ENCODE results near the gene IRF4. TPM values are rescaled to one million over a fixed set of nuclear protein-coding genes. Genes with fewer than 3 reads are reported as not detected.

The IRF4 gene
- total RNA-seq, 1 donor: 41.3 TPM

GRCh38 chr6:437037-437392, 45.5 kb downstream of the IRF4 start:
- Histone ChIP-seq H3K4me1 (ENCODE audit: insufficient read depth, low read length) (peaks cover 15% of the 10 kb centered on the region), H3K9me3 (ENCODE audit: low read depth, low read length) (no peaks in the 10 kb centered on the region), H3K27me3 (ENCODE audit: insufficient read depth, low read length) (no peaks in the 10 kb centered on the region), H3K4me3 (ENCODE audit: low read length) (no peak overlapping the region)

DNA sequence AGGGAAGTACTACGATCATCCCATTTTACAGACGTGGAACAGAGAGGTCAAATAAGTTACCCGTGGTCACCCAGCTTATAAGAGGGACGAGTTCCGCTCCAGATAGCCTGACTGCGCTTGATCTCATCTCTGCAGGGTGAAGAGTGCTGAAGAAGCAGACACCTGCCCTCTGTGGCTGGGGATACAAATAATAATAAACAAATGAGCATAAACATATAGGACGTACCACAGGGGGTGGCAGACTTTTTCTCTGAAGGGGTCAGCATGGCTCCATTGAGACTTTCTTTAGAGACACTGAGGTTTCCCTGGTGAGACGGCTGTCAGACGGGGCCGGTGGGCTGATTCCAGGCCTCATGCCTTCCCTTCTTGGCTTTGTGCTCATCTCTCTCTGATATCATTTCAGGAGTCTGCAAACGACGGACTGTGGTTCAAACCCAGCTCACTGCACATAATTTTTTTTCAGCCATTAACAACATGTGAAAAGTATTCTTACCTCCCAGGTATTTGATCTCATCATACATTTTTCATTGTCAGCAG, 47.1 kb downstream of the IRF4 start:
- Histone ChIP-seq H3K4me3 (ENCODE audit: low read length) (no peak overlapping the region), H3K9me3 (ENCODE audit: low read depth, low read length) (no peaks in the 10 kb centered on the region), H3K27me3 (ENCODE audit: insufficient read depth, low read length) (no peaks in the 10 kb centered on the region), H3K4me1 (ENCODE audit: insufficient read depth, low read length) (peaks cover 13% of the 10 kb centered on the region)

DNA sequence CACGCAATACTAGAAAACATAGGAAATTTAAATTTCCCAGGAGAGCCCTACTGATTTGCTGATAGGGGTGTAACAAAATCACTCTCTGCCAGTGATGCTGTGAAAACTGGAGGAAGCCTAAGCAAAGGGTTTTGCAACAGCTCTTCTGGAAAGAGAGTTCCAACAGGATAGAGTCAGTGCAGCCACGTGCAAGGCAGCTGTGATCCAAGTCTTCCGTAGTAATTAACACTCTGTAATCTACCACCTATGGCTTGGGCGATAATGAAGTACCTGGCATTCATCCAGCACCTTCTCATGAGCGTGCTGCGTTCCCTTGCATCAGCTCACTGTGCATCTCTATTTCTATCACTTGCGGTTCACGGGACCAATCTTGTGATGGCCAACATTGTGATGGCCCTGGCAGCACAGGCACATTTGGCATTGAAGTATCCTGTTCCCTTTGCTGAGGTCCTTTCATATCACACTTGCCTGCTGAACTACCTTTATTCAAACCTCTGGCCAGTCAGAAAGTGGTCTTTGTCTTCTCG, 48.2 kb downstream of the IRF4 start:
- H3K4me3 ChIP-seq (ENCODE audit: low read length): no peak overlapping the region
- H3K4me1 ChIP-seq (ENCODE audit: insufficient read depth, low read length): peaks cover 10% of the 10 kb centered on the region
- H3K27me3 ChIP-seq (ENCODE audit: insufficient read depth, low read length): no peaks in the 10 kb centered on the region
- H3K9me3 ChIP-seq (ENCODE audit: low read depth, low read length): no peaks in the 10 kb centered on the region

- H3K4me3 ChIP-seq (ENCODE audit: low read length): no peak overlapping the region
- no peaks in the 10 kb centered on the region for H3K27me3 ChIP-seq (ENCODE audit: insufficient read depth, low read length)
- H3K4me1 ChIP-seq (ENCODE audit: insufficient read depth, low read length): peaks cover 18% of the 10 kb centered on the region
- H3K9me3 ChIP-seq (ENCODE audit: low read depth, low read length): no peaks in the 10 kb centered on the region
These were observed 49.8 kb downstream of the IRF4 start for GRCh38 chr6:441126-441920.

DNA sequence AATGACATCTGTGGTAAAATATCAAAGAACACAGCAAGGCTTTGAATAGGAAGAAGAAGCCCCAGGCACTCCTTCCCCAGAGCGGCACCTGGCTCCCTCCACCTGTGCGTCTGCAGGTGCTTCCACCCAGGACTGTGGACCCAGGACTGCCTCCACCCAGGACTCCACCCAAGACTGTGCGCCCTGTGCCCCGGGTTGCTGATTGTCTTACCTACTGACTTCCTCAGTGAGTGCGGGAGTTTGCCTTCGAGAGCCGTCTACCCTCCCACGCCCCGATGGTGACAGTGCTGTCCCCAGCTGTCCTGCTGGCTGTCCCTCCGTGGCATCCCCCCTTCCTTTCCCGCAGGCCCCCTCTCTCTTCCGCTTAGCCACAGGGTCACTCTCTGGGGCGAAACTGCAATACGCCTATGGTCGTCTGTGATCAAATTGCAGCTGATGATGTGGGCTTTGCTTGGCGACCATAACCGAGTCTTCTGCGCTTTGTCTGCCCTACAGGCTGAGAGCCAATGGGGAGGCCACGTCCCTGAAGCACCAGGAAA, 52.1 kb downstream of the IRF4 start:
- Histone ChIP-seq H3K4me3 (ENCODE audit: low read length) (no peak overlapping the region), H3K4me1 (ENCODE audit: insufficient read depth, low read length) (peaks cover 36% of the 10 kb centered on the region), H3K9me3 (ENCODE audit: low read depth, low read length) (no peaks in the 10 kb centered on the region), H3K27me3 (ENCODE audit: insufficient read depth, low read length) (no peaks in the 10 kb centered on the region)

- Histone ChIP-seq H3K9me3 (ENCODE audit: low read depth, low read length) (no peaks in the 10 kb centered on the region), H3K4me1 (ENCODE audit: insufficient read depth, low read length) (peaks cover 36% of the 10 kb centered on the region), H3K4me3 (ENCODE audit: low read length) (no peak overlapping the region), H3K27me3 (ENCODE audit: insufficient read depth, low read length) (no peaks in the 10 kb centered on the region)
These were observed 53.2 kb downstream of the IRF4 start for GRCh38 chr6:444653-445275.

DNA sequence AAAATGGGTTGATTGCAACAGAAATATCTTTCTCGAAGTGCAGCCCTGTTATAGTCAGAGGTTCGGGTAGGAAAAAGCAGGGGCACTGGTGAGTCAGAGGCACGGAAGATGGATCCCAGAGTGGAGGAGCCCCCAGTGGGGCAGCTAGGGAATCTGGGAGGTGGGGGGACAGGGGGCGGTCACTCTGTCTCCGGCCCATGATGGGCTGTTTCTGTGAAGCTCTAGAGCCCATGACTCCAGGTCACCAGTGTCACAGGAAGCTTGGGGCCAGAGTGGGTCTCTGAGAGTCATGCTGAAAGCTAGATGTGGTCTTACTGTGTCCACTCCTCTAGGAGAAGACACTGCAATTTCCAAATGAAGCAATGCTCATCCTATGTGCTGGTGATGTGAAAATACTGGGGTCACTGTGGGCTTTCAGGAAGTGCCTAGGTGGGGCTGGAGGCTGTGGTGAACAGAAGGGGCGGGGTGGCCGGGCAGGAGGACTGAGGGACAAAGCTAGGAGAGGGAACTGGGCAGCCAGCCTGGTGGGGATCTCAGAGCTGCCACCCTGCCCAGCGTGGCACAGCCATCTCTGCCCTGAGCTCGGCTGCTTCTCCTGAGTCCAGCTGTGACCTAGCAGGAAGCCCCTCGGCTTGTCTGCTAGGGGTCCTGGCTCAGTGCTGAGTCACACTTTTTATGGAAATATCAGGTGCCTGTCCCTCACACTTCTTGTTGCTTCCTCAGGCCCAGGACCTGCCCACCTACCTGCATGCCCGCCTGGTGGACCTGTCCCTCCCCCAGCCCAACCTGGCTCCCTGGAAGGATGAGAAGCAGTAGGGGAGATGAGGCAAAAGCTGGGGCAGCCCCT, 54.2 kb downstream of the IRF4 start:
- H3K4me1 ChIP-seq (ENCODE audit: insufficient read depth, low read length): peaks cover 36% of the 10 kb centered on the region
- H3K27me3 ChIP-seq (ENCODE audit: insufficient read depth, low read length): no peaks in the 10 kb centered on the region
- no peak overlapping the region for H3K4me3 ChIP-seq (ENCODE audit: low read length)
- no peaks in the 10 kb centered on the region for H3K9me3 ChIP-seq (ENCODE audit: low read depth, low read length)

GRCh38 chr6:446418-447366, 55.1 kb downstream of the IRF4 start:
- H3K4me3 ChIP-seq (ENCODE audit: low read length): no peak overlapping the region

GRCh38 chr6:447381-448165, 56.0 kb downstream of the IRF4 start:
- no peaks in the 10 kb centered on the region for H3K9me3 ChIP-seq (ENCODE audit: low read depth, low read length)
- H3K27me3 ChIP-seq (ENCODE audit: insufficient read depth, low read length): no peaks in the 10 kb centered on the region
- H3K4me1 ChIP-seq (ENCODE audit: insufficient read depth, low read length): peaks cover 36% of the 10 kb centered on the region
- H3K4me3 ChIP-seq (ENCODE audit: low read length): no peak overlapping the region

More at GRCh38 chr6:446418-447366, 55.1 kb downstream of the IRF4 start:
- Histone ChIP-seq H3K4me1 (ENCODE audit: insufficient read depth, low read length) (peaks cover 36% of the 10 kb centered on the region), H3K9me3 (ENCODE audit: low read depth, low read length) (no peaks in the 10 kb centered on the region), H3K27me3 (ENCODE audit: insufficient read depth, low read length) (no peaks in the 10 kb centered on the region)

DNA sequence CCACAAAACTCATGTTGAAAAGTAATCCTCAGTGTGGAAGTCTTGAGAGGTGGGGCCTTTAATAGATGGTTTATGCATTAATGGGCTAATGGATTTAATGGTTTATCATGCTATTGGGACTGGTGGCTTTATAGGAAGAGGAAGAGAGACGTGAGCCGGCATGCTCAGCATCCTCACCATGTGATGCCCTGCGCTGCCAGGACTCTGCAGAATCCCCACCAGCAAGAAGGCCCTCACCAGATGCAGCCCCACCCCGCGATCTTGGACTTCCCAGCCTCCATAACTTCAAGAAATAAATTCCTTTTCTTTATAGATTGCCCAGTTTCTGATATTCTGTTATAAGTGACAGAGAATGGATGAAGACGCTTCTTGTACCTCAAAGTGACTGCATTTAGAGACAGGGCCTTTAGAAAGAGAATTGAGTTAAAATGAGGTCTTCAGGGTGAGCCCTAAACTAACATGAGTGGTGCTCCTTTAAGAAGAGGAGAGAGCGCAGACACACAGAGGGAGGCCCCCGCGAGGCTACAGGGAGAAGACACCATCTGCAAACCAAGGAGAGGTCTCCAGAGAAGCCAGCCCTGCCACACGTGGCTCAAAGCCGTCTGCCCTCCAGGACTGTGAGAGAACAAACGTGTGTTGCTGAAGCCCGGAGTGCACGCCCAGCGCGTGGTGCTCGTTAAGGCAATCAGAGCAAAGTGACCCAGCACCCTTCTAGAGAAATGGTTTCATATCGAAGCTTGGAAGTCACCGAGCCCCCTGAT, 56.9 kb downstream of the IRF4 start:
- Histone ChIP-seq H3K4me1 (ENCODE audit: insufficient read depth, low read length) (peaks cover 36% of the 10 kb centered on the region), H3K27me3 (ENCODE audit: insufficient read depth, low read length) (no peaks in the 10 kb centered on the region), H3K9me3 (ENCODE audit: low read depth, low read length) (no peaks in the 10 kb centered on the region), H3K4me3 (ENCODE audit: low read length) (no peak overlapping the region)

GRCh38 chr6:449057-449430, 57.5 kb downstream of the IRF4 start:
- no peak overlapping the region for H3K4me3 ChIP-seq (ENCODE audit: low read length)
- no peaks in the 10 kb centered on the region for H3K9me3 ChIP-seq (ENCODE audit: low read depth, low read length)
- peaks cover 36% of the 10 kb centered on the region for H3K4me1 ChIP-seq (ENCODE audit: insufficient read depth, low read length)
- no peaks in the 10 kb centered on the region for H3K27me3 ChIP-seq (ENCODE audit: insufficient read depth, low read length)

- Histone ChIP-seq H3K27me3 (ENCODE audit: insufficient read depth, low read length) (no peaks in the 10 kb centered on the region), H3K4me1 (ENCODE audit: insufficient read depth, low read length) (peaks cover 32% of the 10 kb centered on the region), H3K4me3 (ENCODE audit: low read length) (no peak overlapping the region), H3K9me3 (ENCODE audit: low read depth, low read length) (no peaks in the 10 kb centered on the region)
These were observed 58.2 kb downstream of the IRF4 start for GRCh38 chr6:449486-450419.

All from mononuclear cell (primary cell).